Prostate gland (tissue), 2 donors: ENCODE data around the gene LRRC40. TPM values are rescaled to one million over a fixed set of nuclear protein-coding genes. Genes with fewer than 3 reads are reported as not detected.

Experiments used
- DNase-seq: peaks from one replicate; pipeline ENCODE4 v3.0.0-alpha.2; 2019; ENCODE audit warnings: low spot score
- H3K27ac ChIP-seq, 2 donors: fragments of 200-600 bp; sonication (generic); 2 replicates each; pipeline ENCODE4 v1.5.1; 2017 to 2019
- H3K27me3 ChIP-seq: fragments of 200-600 bp; sonication (generic); replicated peaks from 2 replicates; pipeline ENCODE4 v1.5.1; 2019; ENCODE audit not compliant: insufficient read depth
- H3K36me3 ChIP-seq, 2 donors: fragments of 200-600 bp; sonication (generic); 1 replicate in 1 of 2; 2 replicates in 1 of 2; pipeline versions ENCODE4 v1.5.1 to v1.8.1; 2017 to 2019
- H3K4me1 ChIP-seq: fragments of 200-600 bp; sonication (generic); replicated peaks from 2 replicates; pipeline ENCODE4 v1.5.1; 2019
- H3K4me3 ChIP-seq, 2 donors: fragments of 200-600 bp; sonication (generic); 2 replicates each; pipeline ENCODE4 v1.5.1; 2017 to 2019
- H3K9me3 ChIP-seq: fragments of 200-600 bp; sonication (generic); 2 replicates; pipeline ENCODE4 v1.5.1; 2017
- POLR2A ChIP-seq: fragments of 450-650 bp; IDR thresholded peaks from one replicate; pipeline ENCODE4 v1.6.1; 2016; ENCODE audit warnings: antibody characterized with exemption, mild to moderate bottlenecking
- POLR2AphosphoS5 ChIP-seq: sonication (generic); formaldehyde crosslinking; IDR thresholded peaks from one replicate; pipeline ENCODE4 v1.6.1; 2017; ENCODE audit warnings: antibody characterized with exemption
- WGBS: methylation state at CpG from one replicate; pipeline ENCODE4 v1.1.5; 2018; 5-methylcytosine and 5-hydroxymethylcytosine counted together
- intact Hi-C: fragments of 100-400 bp; cut with DNase I; formaldehyde crosslinking; loops from one replicate; pipeline ENCODE4 v1.14.2; 2022
- total RNA-seq, 2 donors: library from RNA; depleted of rRNA; stranded (reverse); fragments of >200 nt; gene quantifications; one replicate each; pipeline ENCODE4 v1.1.0, GENCODE V29; 2016
- TF ChIP-seq, protein P1 (sequence below), 4 experiments: fragments of 200-600 bp in 2 of 4; fragments of 450-650 bp in 2 of 4; sonication (generic) in 2 of 4; IDR thresholded peaks; 1 replicate in 3 of 4; 2 replicates in 1 of 4; pipeline ENCODE4 v1.5.1; 2016 to 2019; ENCODE audit warnings: antibody characterized with exemption in 4 of 4, mild to moderate bottlenecking in 2 of 4, moderate library complexity in 2 of 4

LRRC40 gene
- total RNA-seq, 2 donors from 2014 or later: 10.7 to 18.6 TPM

DNA sequence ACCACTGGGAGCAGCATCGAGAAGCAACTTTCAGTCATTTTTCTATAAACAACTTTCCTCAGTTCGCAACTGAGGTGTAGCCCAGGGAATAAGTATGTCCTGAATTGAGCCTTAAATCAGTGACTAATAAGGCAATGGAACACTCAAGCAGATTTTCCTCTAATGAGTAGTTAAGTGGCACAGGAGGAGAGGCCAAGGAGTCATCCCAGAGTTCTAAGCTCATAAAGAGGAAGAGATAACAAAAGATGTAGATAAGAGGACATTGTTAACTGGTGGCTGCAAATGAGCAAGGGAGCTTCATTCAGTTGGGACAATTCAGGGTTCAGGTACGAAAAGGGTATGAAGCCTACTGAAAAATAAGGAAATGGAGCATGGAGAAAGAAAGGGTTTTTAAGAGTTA is 64.5 kb downstream of the LRRC40 start:
- WGBS: 73% methylated on average over 3 of the region's 3 CpGs
- Histone ChIP-seq H3K36me3 (no peaks in the 10 kb centered on the region), H3K4me1 (no peaks in the 10 kb centered on the region), H3K27ac (no peak overlapping the region), H3K9me3 (no peaks in the 10 kb centered on the region), H3K4me3 (no peak overlapping the region), H3K27me3 (no peaks in the 10 kb centered on the region)
- TF ChIP-seq POLR2A: no peak
- TF ChIP-seq, protein P1, sequence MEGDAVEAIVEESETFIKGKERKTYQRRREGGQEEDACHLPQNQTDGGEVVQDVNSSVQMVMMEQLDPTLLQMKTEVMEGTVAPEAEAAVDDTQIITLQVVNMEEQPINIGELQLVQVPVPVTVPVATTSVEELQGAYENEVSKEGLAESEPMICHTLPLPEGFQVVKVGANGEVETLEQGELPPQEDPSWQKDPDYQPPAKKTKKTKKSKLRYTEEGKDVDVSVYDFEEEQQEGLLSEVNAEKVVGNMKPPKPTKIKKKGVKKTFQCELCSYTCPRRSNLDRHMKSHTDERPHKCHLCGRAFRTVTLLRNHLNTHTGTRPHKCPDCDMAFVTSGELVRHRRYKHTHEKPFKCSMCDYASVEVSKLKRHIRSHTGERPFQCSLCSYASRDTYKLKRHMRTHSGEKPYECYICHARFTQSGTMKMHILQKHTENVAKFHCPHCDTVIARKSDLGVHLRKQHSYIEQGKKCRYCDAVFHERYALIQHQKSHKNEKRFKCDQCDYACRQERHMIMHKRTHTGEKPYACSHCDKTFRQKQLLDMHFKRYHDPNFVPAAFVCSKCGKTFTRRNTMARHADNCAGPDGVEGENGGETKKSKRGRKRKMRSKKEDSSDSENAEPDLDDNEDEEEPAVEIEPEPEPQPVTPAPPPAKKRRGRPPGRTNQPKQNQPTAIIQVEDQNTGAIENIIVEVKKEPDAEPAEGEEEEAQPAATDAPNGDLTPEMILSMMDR (IDR thresholded peaks at IDR 0.05): no peak
- TF ChIP-seq POLR2AphosphoS5: no peak
- DNase-seq: no peak
- intact Hi-C loops: loop anchor here (5.0 kb wide), 1 partner anchor 109 kb away; no protein-coding TSS in a partner anchor

DNA sequence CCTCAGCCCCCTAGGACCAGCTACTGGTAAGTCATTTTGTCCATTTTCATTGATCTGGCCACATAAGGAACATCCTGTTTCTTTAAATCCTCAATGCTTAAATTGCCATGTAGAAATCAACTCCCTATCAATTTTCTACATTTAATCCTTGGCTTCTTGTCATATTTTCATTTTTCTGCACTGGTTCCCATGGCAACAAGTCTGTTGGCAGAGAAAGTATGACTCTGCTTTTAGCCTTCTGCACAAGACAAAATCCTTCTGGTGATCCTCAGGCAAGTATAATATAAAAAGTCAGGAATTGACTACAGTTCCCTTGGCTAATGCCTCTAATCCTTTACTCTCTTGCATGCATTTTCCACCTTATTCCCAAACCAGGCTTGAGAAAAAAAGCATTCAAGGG is 65.0 kb downstream of the LRRC40 start:
- H3K36me3 ChIP-seq: no peaks in the 10 kb centered on the region
- H3K27ac ChIP-seq: no peak overlapping the region
- DNase-seq: no peak
- TF ChIP-seq POLR2AphosphoS5 (no peak), POLR2A (no peak)
- TF ChIP-seq, protein P1 (IDR thresholded peaks at IDR 0.05): no peak
- H3K27me3 ChIP-seq: no peaks in the 10 kb centered on the region
- H3K4me1 ChIP-seq: no peaks in the 10 kb centered on the region
- H3K9me3 ChIP-seq: no peaks in the 10 kb centered on the region
- H3K4me3 ChIP-seq: no peak overlapping the region
- intact Hi-C loops: loop anchor here (5.0 kb wide), 1 partner anchor 108 kb away; no protein-coding TSS in a partner anchor

DNA sequence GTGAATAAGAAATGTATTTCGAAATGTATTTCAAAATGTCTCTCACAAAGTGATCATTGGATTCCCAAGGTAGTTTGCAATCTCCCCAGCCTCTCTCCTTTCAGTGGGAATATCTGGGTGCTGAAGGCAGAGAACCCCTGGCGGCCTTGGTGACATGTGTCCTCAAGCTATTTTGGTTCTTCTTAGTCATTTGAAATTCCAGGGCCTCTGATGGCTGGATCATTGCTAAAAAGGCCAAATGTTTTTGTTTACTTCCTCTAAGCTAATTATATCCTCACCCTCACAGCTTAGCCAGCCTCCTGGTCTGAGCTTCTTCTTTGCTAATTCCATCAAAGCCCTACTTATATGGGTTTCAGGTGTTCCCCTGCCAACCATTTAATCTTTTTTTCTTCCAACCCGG is 71.2 kb downstream of the LRRC40 start:
- no peak for DNase-seq
- Histone ChIP-seq H3K36me3 (no peaks in the 10 kb centered on the region), H3K4me1 (no peaks in the 10 kb centered on the region), H3K27me3 (no peaks in the 10 kb centered on the region), H3K4me3 (no peak overlapping the region), H3K27ac (no peak overlapping the region), H3K9me3 (no peaks in the 10 kb centered on the region)
- intact Hi-C loops: loop anchor here (10.0 kb wide), 1 partner anchor 371 kb away; no protein-coding TSS in a partner anchor
- no peak for TF ChIP-seq POLR2AphosphoS5
- no peak for TF ChIP-seq POLR2A
- TF ChIP-seq, protein P1 (IDR thresholded peaks at IDR 0.05): no peak
- WGBS: 60% methylated on average over 3 of the region's 3 CpGs

DNA sequence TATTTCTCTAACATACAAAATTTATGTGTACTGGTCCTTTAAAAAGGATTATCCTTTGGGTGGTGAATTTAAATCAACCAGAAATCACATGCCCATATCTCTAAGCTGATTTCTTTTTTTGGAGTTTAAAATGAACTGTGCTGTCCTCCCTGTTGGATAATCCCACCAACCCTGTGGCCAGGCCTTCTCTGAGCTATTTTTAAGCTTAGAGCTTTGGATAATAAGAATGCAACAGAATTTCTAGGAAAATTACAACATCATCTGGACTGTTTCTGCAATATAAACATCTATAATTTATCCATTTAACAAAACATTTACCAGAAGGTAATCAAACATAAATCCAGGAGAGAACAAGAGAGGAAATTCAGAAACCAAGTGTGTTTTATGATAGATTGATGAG is 88.3 kb downstream of the LRRC40 start:
- H3K9me3 ChIP-seq: no peaks in the 10 kb centered on the region
- no peaks in the 10 kb centered on the region for H3K36me3 ChIP-seq
- no peak for TF ChIP-seq POLR2AphosphoS5
- intact Hi-C loops: no loop called here
- no peak overlapping the region for H3K4me3 ChIP-seq
- no peak overlapping the region for H3K27ac ChIP-seq
- no peak for DNase-seq
- H3K4me1 ChIP-seq: no peaks in the 10 kb centered on the region
- H3K27me3 ChIP-seq: no peaks in the 10 kb centered on the region

DNA sequence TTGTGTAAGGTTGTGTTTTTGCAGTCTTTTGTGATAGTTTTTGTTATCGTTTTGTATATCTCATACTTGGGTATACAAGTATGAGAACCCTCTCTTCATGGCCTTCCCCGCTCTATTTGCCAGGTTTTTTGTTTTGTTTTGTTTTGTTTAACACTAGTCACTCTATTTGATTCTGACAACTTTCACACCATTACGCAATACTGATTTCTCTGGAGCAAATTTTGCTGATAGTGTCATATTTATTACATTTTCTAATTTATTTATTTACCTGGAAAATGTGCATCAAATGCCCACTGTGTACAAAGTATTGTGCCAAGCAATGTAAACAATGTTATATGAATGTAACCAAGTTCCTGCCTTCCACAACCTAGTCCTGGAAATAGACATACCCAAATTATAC is 90.1 kb downstream of the LRRC40 start:
- Histone ChIP-seq H3K4me3 (no peak overlapping the region), H3K27me3 (no peaks in the 10 kb centered on the region), H3K9me3 (no peaks in the 10 kb centered on the region), H3K27ac (no peak overlapping the region), H3K4me1 (no peaks in the 10 kb centered on the region), H3K36me3 (no peaks in the 10 kb centered on the region)
- 94% methylated on average over 3 of the region's 3 CpGs for WGBS
- intact Hi-C loops: no loop called here
- no peak for DNase-seq
- TF ChIP-seq POLR2A: no peak
- no peak for TF ChIP-seq POLR2AphosphoS5
- TF ChIP-seq, protein P1 (IDR thresholded peaks at IDR 0.05): no peak
